HepG2 (cell line): ENCODE data around the gene WAS.

Source experiments
- ARNTL ChIP-seq: sonication (generic); formaldehyde crosslinking; IDR thresholded peaks from 2 replicates; pipeline ENCODE4 v1.4.0; 2020; ENCODE audit warnings: mild to moderate bottlenecking, missing genetic modification reagents
- CENPX ChIP-seq: sonication (generic); formaldehyde crosslinking; IDR thresholded peaks from 2 replicates; pipeline ENCODE4 v1.9.0; 2021; ENCODE audit warnings: mild to moderate bottlenecking, missing genetic modification reagents, moderate library complexity
- CTCF ChIP-seq: sonication (generic); formaldehyde crosslinking; IDR thresholded peaks from 2 replicates; pipeline ENCODE4 v1.5.0; 2020; ENCODE audit warnings: mild to moderate bottlenecking, missing genetic modification reagents, moderate library complexity
- EZH2 ChIP-seq: conservative IDR thresholded peaks from 2 replicates; pipeline ENCODE4 v1.6.1; 2012; ENCODE audit warnings: mild to moderate bottlenecking, low read depth, low read length, moderate library complexity
- MYC ChIP-seq: sonication (generic); formaldehyde crosslinking; IDR thresholded peaks from 2 replicates; pipeline ENCODE4 v1.9.0; 2021; ENCODE audit warnings: missing genetic modification reagents, borderline replicate concordance
- RBM39 ChIP-seq: fragments of 200-400 bp; formaldehyde crosslinking; IDR thresholded peaks from one replicate; pipeline ENCODE4 v1.6.1; 2018; ENCODE audit warnings: antibody characterized with exemption, mild to moderate bottlenecking, low read depth, low read length; ENCODE audit not compliant: poor library complexity, severe bottlenecking
- ZNF138 ChIP-seq: sonication (generic); formaldehyde crosslinking; IDR thresholded peaks from 2 replicates; pipeline ENCODE4 v1.5.0; 2020; ENCODE audit warnings: mild to moderate bottlenecking, low read depth, missing genetic modification reagents
- ZNF142 ChIP-seq: sonication (generic); formaldehyde crosslinking; IDR thresholded peaks from 2 replicates; pipeline ENCODE4 v1.4.0; 2020; ENCODE audit warnings: missing genetic modification reagents
- ZNF20 ChIP-seq: sonication (generic); formaldehyde crosslinking; IDR thresholded peaks from 2 replicates; pipeline ENCODE4 v1.4.0; 2020; ENCODE audit warnings: mild to moderate bottlenecking, moderate library complexity, missing genetic modification reagents
- ZNF546 ChIP-seq: sonication (generic); formaldehyde crosslinking; conservative IDR thresholded peaks from 2 replicates; pipeline ENCODE4 v1.8.1; 2023; ENCODE audit warnings: mild to moderate bottlenecking, missing genetic modification reagents

- TF ChIP-seq ZNF20 (CRISPR knock-in tag) (no peak), ZNF546 (CRISPR knock-in tag) (no peak), ZNF142 (no peak), ZNF138 (no peak), MYC (CRISPR knock-in tag) (no peak), EZH2 (no peak), ARNTL (CRISPR knock-in tag) (no peak), RBM39 (no peak), CTCF (CRISPR knock-in tag) (peak; percentile 29), CENPX (CRISPR knock-in tag) (no peak)
Measured at GRCh38 chrX:48677516-48677915, 6.1 kb upstream of the WAS start.
